Measurements from ENCODE around the gene ZNRF1.

The ZNRF1 gene

GRCh38 chr16:75111961-75112733, 113.3 kb downstream of the ZNRF1 start:
- TF ChIP-seq OSR1 (CRISPR knock-in tag; IDR thresholded peaks at IDR 0.05) (no peak), ZNF565 (CRISPR knock-in tag; conservative IDR thresholded peaks at IDR 0.05; ENCODE audit: low read depth) (no peak), SNAI2 (CRISPR knock-in tag; IDR thresholded peaks at IDR 0.05) (no peak), PATZ1 (CRISPR knock-in tag; IDR thresholded peaks at IDR 0.05; ENCODE audit: borderline replicate concordance) (no peak), ZFP3 (CRISPR knock-in tag; IDR thresholded peaks at IDR 0.05) (no peak), ZNF8 (CRISPR knock-in tag; IDR thresholded peaks at IDR 0.05) (no peak), TSHZ2 (CRISPR knock-in tag; IDR thresholded peaks at IDR 0.05) (no peak), GLIS3 (CRISPR knock-in tag; IDR thresholded peaks at IDR 0.05) (no peak), ISL1 (CRISPR knock-in tag; IDR thresholded peaks at IDR 0.05) (no peak)
- ATAC-seq = no peak

GRCh38 chr16:75112734-75113491, 114.1 kb downstream of the ZNRF1 start:
- no peak for ATAC-seq
- no peak for TF ChIP-seq ESRRG (CRISPR knock-in tag; IDR thresholded peaks at IDR 0.05)
- no peak for TF ChIP-seq CSDC2 (CRISPR knock-in tag; IDR thresholded peaks at IDR 0.05)
- no peak for TF ChIP-seq CREB5 (CRISPR knock-in tag; IDR thresholded peaks at IDR 0.05; ENCODE audit: low read depth)
- no peak for TF ChIP-seq TSHZ2 (CRISPR knock-in tag; IDR thresholded peaks at IDR 0.05)
- TF ChIP-seq ISL1 (CRISPR knock-in tag; IDR thresholded peaks at IDR 0.05) = no peak
- TF ChIP-seq PATZ1 (CRISPR knock-in tag; IDR thresholded peaks at IDR 0.05; ENCODE audit: borderline replicate concordance) = no peak
- TF ChIP-seq POU6F1 (CRISPR knock-in tag; IDR thresholded peaks at IDR 0.05; ENCODE audit: borderline replicate concordance, low read depth) = no peak
- no peak for TF ChIP-seq RARB (CRISPR knock-in tag; IDR thresholded peaks at IDR 0.05)
- no peak for TF ChIP-seq ZFP30 (CRISPR knock-in tag; IDR thresholded peaks at IDR 0.05)
- TF ChIP-seq OSR1 (CRISPR knock-in tag; IDR thresholded peaks at IDR 0.05) = no peak
- no peak for TF ChIP-seq BACH2 (CRISPR knock-in tag; IDR thresholded peaks at IDR 0.05; ENCODE audit: borderline replicate concordance)
- no peak for TF ChIP-seq ARNTL (CRISPR knock-in tag; IDR thresholded peaks at IDR 0.05; ENCODE audit: borderline replicate concordance, low read depth)
- TF ChIP-seq GLIS3 (CRISPR knock-in tag; IDR thresholded peaks at IDR 0.05) = no peak

Data from SK-N-SH treated with all-trans-retinoic acid at 6 μM for 48 hours (cell line).